ENCODE results near the gene SENP7.
"Not testable (repeated sequence)": the region's sequence is repeated elsewhere in the genome, so short reads cannot be mapped to it uniquely, and the experiment has no call there.

The SENP7 gene

GRCh38 chr3:101464235-101464634, 48.8 kb downstream of the SENP7 start:
- DNase-seq (ENCODE audit: low read depth in 1 of 2, low spot score in 1 of 2), result no peak

- DNase-seq (ENCODE audit: low read depth in 1 of 2, low spot score in 1 of 2), result no peak
Measured at GRCh38 chr3:101461451-101461850, 51.6 kb downstream of the SENP7 start.

DNA sequence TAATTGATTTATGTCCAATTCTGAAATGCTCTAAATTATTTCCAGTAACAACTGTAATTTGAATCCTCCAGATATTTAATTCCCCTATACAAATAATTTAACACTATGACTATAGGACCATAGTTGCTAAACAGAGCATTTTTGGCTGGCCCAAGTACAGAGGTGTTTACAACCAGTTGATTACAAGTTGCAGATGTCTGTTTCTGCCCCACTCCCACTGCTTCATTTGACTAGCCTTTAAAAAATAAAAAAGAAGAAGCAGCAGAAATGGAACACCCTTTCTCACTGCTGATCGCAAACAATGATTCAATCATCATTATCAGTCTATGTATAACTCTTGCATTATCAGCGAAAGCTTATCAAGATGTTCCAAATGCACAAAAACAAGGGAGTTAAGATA, 54.6 kb downstream of the SENP7 start:
- no peak for DNase-seq (ENCODE audit: low read depth in 1 of 2, low spot score in 1 of 2)

GRCh38 chr3:101454629-101455028, 58.4 kb downstream of the SENP7 start:
- no peak for DNase-seq (ENCODE audit: low read depth in 1 of 2, low spot score in 1 of 2)

DNA sequence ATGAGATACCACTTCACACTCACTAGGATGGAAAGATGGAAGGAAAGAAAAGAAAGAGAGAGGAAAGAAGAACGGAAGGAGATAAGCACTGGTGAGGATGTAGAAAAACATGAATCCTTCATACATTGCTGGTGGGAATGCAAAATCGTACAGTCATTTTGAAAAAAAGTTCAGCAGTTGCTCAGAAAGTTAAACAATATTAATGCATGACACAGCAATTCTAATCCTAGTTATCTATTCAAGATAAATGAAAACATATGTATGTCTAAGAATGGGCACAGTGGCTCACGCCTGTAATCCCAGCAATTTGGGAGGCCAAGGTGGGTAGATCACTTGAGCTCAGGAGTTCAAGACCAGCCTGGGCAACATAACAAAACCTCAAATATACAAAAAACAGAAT, 59.1 kb downstream of the SENP7 start:
- DNase-seq (ENCODE audit: low read depth in 1 of 2, low spot score in 1 of 2), result no peak

DNA sequence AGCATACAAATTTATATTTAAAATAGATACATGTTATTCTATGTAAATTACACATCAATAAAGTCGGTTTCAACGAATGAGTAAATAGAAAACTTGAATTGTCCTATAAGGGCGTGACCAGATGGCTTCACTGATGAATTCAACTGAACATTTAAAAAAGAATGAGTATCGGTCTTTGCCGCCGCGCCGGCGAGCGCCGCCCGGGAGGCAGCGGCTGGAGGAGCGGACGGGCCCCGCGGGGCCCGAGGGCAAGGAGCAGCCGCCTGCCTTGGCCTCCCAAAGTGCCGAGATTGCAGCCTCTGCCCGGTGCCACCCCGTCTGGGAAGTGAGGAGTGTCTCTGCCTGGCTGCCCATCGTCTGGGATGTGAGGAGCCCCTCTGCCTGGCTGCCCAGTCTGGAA, 74.4 kb downstream of the SENP7 start:
- DNase-seq (ENCODE audit: low read depth in 1 of 2, low spot score in 1 of 2), result not testable (repeated sequence)

DNA sequence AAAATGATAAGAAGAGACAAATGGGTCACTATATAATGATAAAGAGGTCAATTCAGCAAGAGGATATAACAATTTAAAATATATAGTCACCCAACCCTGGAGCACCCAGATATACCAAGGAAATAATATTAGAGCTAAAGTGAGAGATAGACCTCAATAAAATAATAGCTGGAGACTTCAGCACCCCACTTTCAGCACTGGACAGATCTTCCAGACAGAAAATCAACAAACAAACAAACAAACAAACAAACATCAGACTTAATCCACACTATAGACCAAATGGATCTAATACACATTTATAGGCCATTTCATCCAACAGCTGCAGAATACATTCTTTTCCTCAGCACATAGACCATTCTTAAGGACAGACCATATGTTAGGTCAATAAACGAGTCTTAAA, 79.4 kb downstream of the SENP7 start:
- no peak for DNase-seq (ENCODE audit: low read depth in 1 of 2, low spot score in 1 of 2)

DNA sequence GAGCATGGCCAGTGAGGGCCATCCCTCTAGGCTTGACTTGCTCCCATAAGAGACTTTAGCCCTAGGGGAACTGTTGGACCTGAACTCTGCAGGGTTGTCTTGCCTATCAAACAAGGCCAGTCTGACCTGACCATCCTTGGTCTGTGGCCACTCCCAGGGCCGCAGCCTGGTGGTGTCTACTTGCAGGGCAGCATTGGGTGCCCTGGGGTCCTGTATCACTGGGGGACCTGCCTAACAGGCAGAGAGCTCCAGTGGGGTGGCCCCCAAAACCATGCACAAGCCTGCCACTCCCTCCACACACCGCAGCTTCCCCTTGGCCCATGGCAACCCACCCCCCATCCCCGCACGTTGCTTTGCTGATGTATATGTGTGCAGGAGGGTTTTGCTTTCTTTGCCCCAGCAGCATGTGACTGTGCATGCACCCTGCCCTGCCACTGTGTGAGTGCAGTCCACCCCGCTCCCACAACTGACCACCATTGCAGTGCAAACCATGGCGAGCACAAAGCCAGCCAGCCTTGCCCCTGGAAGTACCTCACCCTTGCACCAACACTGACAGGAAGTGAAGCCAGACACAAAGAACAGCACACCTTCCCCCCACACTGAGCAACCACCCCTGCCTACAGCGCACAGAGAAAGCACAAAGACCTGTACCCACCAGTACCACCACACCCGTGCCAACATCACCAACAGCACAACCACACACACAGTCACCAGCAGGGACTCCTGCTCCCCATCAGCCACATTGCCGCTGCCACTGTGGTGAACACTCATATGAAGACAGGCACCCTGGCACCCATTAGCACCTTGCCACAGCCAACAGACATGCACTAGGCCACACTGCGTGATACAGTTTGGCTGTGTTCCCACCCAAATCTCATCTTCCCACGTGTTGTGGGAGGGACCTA, 88.8 kb downstream of the SENP7 start:
- no peak for DNase-seq (ENCODE audit: low read depth in 1 of 2, low spot score in 1 of 2)

GRCh38 chr3:101418851-101419250, 94.2 kb downstream of the SENP7 start:
- DNase-seq (ENCODE audit: low read depth in 1 of 2, low spot score in 1 of 2), result no peak

DNA sequence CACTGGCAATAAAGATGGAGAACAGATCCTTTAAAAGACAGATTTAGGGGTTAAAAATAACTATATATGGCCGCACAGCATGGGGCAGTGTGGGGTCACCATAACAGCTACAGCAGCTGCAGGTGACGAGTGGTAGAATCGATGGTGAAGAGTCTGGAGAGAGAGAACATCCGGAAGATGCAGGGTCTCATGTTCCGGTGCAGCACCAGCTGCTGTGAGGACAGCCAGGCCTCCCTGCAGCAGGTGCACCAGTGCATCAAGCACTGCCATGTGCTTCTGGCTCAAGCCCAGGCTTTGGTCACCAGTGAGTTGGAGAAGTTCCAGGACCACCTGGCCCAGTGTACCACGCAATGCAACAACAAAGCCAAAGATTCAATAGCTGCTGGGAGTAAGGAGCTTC, 98.9 kb downstream of the SENP7 start:
- DNase-seq (ENCODE audit: low read depth in 1 of 2, low spot score in 1 of 2), result no peak

DNA sequence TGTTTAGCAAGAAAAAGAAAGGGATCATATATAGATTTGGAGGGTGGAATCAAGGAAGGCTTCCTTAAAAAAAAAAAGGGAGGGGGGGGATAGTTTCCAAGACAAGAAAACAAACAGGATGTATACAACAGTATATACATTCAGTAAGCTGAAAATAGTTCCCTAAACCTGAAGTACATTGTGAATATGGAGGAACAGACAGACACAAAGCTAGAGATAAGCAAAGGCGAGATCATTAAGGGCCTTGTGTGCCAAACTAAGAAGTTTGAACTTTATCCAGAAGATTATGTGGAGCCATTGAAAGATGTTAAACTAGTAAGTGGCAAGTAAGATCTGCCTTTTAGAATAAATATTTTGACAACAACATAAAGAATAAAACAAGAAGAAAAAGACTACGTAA, 99.4 kb downstream of the SENP7 start:
- DNase-seq (ENCODE audit: low read depth in 1 of 2, low spot score in 1 of 2), result no peak

GRCh38 chr3:101391413-101391950, 121.5 kb downstream of the SENP7 start:
- DNase-seq (ENCODE audit: low read depth in 1 of 2, low spot score in 1 of 2), result no peak

GRCh38 chr3:101388706-101389105, 124.3 kb downstream of the SENP7 start:
- DNase-seq (ENCODE audit: low read depth in 1 of 2, low spot score in 1 of 2), result no peak

DNA sequence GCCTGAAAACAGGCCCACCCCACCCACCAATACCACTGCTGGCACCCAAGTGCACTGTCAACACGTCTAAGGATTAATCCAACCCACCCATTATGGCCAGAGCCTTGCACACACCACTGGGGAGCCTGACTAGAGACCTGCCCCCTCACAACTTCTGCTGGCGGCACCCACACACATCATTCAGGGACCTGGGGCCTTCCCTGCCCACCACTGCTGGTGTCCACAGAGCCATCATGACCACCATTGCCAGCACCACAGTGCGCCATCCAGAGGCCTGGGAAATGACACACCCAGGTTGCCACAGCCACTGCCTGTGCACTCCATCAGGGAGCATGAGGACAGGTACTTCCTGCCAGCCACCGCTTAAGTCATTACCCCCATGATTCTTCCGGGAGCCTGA, 125.7 kb downstream of the SENP7 start:
- no peak for DNase-seq (ENCODE audit: low read depth in 1 of 2, low spot score in 1 of 2)

DNA sequence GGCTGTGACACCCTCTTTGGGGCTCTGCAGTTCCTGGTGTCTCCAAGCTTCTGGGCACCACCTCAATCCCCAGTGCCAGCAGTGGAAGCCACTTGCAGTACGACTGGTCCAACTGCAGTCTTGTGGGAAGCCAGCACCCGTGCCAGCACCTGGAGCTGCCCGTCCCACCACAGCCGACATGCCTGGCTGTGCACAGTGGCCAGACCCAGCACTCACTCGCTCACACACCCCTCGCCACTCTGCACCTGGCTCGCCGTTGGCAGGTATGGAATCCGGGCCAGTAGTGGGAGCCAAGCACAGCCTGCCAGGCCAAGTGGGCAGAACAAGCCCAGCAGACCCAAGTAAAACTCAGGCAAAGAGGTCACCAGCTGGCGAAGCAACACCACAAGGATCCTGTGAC, 128.6 kb downstream of the SENP7 start:
- no peak for DNase-seq (ENCODE audit: low read depth in 1 of 2, low spot score in 1 of 2)

DNA sequence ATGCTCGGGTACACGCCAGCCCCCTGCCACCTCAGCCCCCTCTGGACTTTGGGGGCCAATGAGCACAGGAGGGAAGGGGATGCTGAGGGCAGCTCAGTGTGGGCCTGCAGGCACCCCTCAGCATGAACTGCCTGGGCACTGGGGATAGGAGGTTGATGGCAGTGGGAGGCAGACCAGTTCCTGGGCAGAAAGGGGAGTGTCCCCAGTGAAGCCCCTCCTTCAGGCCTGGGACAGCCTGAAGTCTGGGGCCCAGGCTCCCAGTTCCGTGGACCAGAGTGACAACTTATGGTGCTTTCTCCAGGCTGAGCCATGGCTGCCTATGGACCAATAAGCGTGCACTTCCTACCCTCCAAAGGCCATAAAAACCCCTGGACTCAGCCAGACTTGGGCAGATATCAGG, 129.4 kb downstream of the SENP7 start:
- no peak for DNase-seq (ENCODE audit: low read depth in 1 of 2, low spot score in 1 of 2)

DNA sequence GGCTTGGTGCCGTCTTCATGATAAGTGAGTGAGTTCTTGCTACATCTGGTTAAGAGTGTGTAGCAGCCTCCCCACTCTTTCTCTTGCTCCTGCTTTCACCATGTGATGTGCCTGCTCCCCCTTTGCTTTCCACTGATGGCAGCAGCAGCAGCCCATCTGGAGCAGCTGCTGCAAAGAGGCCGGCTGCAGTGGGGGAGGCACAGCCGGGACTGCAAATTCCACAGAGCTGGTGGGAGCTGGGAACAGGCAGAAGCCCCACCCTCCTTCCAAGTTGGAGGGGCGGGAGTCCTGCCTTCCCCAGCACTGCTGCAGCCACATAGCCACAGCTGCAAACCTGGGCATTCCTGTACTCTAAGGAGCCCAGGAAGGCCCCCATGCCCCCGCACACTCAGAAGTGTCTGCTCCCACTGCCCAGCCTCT, 129.8 kb downstream of the SENP7 start:
- DNase-seq (ENCODE audit: low read depth in 1 of 2, low spot score in 1 of 2), result no peak

- DNase-seq (ENCODE audit: low read depth in 1 of 2, low spot score in 1 of 2), result no peak
Measured at GRCh38 chr3:101381809-101382208, 131.2 kb downstream of the SENP7 start.

GRCh38 chr3:101379658-101380376, 133.2 kb downstream of the SENP7 start:
- DNase-seq (ENCODE audit: low read depth in 1 of 2, low spot score in 1 of 2), result peak in 1 of 2 donors; percentile 21

GRCh38 chr3:101377796-101378195, 135.2 kb downstream of the SENP7 start:
- DNase-seq (ENCODE audit: low read depth in 1 of 2, low spot score in 1 of 2), result no peak

DNA sequence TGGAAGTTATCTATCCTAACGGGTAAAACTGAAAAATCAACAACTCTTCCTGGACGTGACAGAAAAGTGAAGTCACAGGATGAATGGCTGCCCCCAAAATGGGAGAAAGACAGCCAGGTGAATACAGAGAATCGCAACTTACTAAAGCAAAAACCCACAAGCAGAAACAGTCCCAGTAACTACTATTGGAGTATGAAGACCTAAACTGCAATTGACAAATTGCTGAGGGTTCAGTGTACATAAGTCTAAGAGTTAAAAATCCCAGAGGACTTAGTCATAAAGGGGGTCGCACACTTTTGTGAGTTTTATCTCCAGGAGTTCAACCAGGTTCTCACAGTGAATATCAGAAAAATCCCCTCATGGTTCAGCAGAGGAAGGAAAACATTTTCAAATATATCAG, 135.8 kb downstream of the SENP7 start:
- no peak for DNase-seq (ENCODE audit: low read depth in 1 of 2, low spot score in 1 of 2)

DNA sequence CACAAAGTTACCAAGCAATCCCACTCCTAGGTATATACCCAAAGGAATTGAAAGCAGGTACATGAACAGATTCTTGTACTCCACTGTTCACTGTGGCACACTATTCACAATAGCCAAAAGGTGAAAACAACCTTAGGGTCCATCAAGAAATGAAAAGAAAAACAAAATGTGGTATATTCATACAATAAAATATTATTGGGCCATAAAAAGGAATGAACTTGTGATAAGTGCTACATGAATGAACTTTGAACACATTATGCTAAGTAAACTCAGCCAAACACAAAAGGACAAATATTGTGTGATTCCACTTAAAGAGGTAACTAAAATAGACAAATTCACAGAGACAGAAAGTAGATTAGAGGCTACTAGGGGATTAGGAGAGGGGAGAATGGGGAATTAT, 137.4 kb downstream of the SENP7 start:
- no peak for DNase-seq (ENCODE audit: low read depth in 1 of 2, low spot score in 1 of 2)

Measured in activated CD4-positive, alpha-beta T cell treated with anti-CD3 and anti-CD28 coated beads, Interleukin-2, amount 50 U/mL, for 24 hours (primary cell).